WTC11 (cell line): ENCODE results near the gene CPSF2. TPM values are rescaled to one million over a fixed set of nuclear protein-coding genes. Genes with fewer than 3 reads are reported as not detected.

Experiments
- IRF2 ChIP-seq: sonication (generic); formaldehyde crosslinking; IDR thresholded peaks from 2 replicates; pipeline ENCODE4 v1.8.0; 2022; ENCODE audit warnings: low read depth, missing genetic modification reagents, borderline replicate concordance
- ZNF263 ChIP-seq: sonication (generic); formaldehyde crosslinking; IDR thresholded peaks from 2 replicates; pipeline ENCODE4 v1.8.1; 2022; ENCODE audit warnings: low read depth, mild to moderate bottlenecking, moderate library complexity, missing genetic modification reagents
- total RNA-seq: library from RNA; stranded (reverse); gene quantifications from 3 replicates; pipeline ENCODE4 v1.2.3, GENCODE V29; 2021
- TF ChIP-seq, protein P1 (sequence below): sonication (generic); formaldehyde crosslinking; IDR thresholded peaks from 2 replicates; pipeline ENCODE4 v1.8.1; 2022; ENCODE audit warnings: mild to moderate bottlenecking, moderate library complexity, missing genetic modification reagents
- TF ChIP-seq, protein P2 (sequence below): fragments of 250-450 bp; sonication (Bioruptor Pico); IDR thresholded peaks from 2 replicates; pipeline ENCODE4 v1.9.0; 2021; ENCODE audit warnings: mild to moderate bottlenecking

The CPSF2 gene
- total RNA-seq, 1 experiment from 2014 or later, result 109 TPM

DNA sequence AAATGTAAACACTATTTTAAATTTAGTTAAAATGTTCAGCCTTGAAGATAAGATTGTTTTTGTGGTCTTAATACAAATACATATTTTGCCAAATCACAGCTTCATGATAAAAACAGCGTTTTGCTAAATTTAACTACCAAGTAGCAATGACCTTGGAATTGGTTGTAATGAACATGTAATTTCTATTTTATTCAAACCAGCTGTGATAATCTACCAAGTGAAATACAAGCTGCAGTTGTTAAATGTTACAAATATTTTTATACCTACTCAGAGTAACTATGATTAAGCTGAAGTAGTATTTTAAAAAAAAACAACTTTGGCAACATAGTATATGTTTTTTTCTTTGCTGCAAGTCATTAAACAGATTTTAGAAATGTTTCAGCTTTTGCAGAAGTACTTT lies 96.2 kb downstream of the CPSF2 start (continued):
- TF ChIP-seq, protein P1, sequence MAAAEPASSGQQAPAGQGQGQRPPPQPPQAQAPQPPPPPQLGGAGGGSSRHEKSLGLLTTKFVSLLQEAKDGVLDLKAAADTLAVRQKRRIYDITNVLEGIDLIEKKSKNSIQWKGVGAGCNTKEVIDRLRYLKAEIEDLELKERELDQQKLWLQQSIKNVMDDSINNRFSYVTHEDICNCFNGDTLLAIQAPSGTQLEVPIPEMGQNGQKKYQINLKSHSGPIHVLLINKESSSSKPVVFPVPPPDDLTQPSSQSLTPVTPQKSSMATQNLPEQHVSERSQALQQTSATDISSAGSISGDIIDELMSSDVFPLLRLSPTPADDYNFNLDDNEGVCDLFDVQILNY (CRISPR knock-in tag), result no peak
- TF ChIP-seq IRF2, result no peak
- TF ChIP-seq ZNF263 (CRISPR knock-in tag), result no peak
- TF ChIP-seq, protein P2, sequence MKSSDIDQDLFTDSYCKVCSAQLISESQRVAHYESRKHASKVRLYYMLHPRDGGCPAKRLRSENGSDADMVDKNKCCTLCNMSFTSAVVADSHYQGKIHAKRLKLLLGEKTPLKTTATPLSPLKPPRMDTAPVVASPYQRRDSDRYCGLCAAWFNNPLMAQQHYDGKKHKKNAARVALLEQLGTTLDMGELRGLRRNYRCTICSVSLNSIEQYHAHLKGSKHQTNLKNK, result no peak

Other genes with a start within 250 kb of the CPSF2 start
- gene FBLN5, start 174.3 kb upstream of the CPSF2 start, total RNA-seq, result 2.7 to 4.0 TPM (median 3.6 TPM) in 3 replicates
- 32.9 to 36.5 TPM (median 34.4 TPM) in 3 replicates for gene TRIP11, start 81.9 kb upstream of the CPSF2 start, total RNA-seq
- 33.1 to 37.1 TPM (median 33.1 TPM) in 3 replicates for gene ATXN3, start 15.4 kb upstream of the CPSF2 start, total RNA-seq
- gene NDUFB1, start 263 bp upstream of the CPSF2 start, total RNA-seq, result 114 to 121 TPM (median 116 TPM) in 3 replicates
- gene SLC24A4, start 201.2 kb downstream of the CPSF2 start, total RNA-seq, result 0.37 to 0.90 TPM (median 0.46 TPM) in 3 replicates